Epithelial cell of proximal tubule (primary cell): ENCODE measurements around the gene GNPTG. TPM values are rescaled to one million over a fixed set of nuclear protein-coding genes. Genes with fewer than 3 reads are reported as not detected.
A peak's percentile ranks its signal among the peaks of the same experiment; 100 is the strongest.

ENCODE experiments used
- DNase-seq: peaks from one replicate; pipeline ENCODE4 v3.0.0-alpha.2; 2011; ENCODE audit warnings: low read depth
- H3K4me3 ChIP-seq: 2 replicates; pipeline ENCODE4 v1.5.1; 2011; ENCODE audit warnings: low read depth, mild to moderate bottlenecking, low read length
- CTCF ChIP-seq: conservative IDR thresholded peaks from 2 replicates; pipeline ENCODE4 v1.5.1; 2012; ENCODE audit warnings: low read depth, mild to moderate bottlenecking, low read length
- total RNA-seq: library from RNA; depleted of rRNA; stranded (reverse); fragments of >200 nt; gene quantifications from 2 replicates; pipeline ENCODE4 v1.2.3, GENCODE V29; 2015

GNPTG gene
- total RNA-seq, 1 donor from 2014 or later = 63.9 TPM

GRCh38 chr16:1407753-1408152, 56.0 kb downstream of the GNPTG start:
- TF ChIP-seq CTCF = no peak
- DNase-seq = no peak
- H3K4me3 ChIP-seq = peak overlapping the region; percentile 63

GRCh38 chr16:1408171-1408837, 56.6 kb downstream of the GNPTG start:
- no peak for DNase-seq
- no peak for TF ChIP-seq CTCF
- peak overlapping the region; percentile 63 for H3K4me3 ChIP-seq

- H3K4me3 ChIP-seq = no peak overlapping the region
- no peak for DNase-seq
- no peak for TF ChIP-seq CTCF
These were observed 61.1 kb downstream of the GNPTG start for GRCh38 chr16:1412847-1413246.

Other genes with a start within 250 kb of the GNPTG start
- gene CACNA1H, start 198.8 kb upstream of the GNPTG start, total RNA-seq = 0.22 and 0.29 TPM in 2 replicates
- gene TPSG1, start 126.7 kb upstream of the GNPTG start, total RNA-seq = not detected in 2 replicates
- gene TPSB2, start 121.7 kb upstream of the GNPTG start, total RNA-seq = not detected in 2 replicates
- not detected in 2 replicates for gene TPSAB1, start 111.2 kb upstream of the GNPTG start, total RNA-seq
- not detected in 2 replicates for gene TPSD1, start 95.9 kb upstream of the GNPTG start, total RNA-seq
- 97.0 and 112 TPM in 2 replicates for gene UBE2I, start 42.3 kb upstream of the GNPTG start, total RNA-seq
- 1.5 and 3.9 TPM in 2 replicates for gene BAIAP3, start 18.3 kb upstream of the GNPTG start, total RNA-seq
- gene TSR3, start 53 bp upstream of the GNPTG start, total RNA-seq = 123 and 157 TPM in 2 replicates
- gene UNKL, start 62.8 kb downstream of the GNPTG start, total RNA-seq = 11.3 and 20.1 TPM in 2 replicates
- 17.4 and 23.2 TPM in 2 replicates for gene UQCC4, start 68.8 kb downstream of the GNPTG start, total RNA-seq
- not detected in 2 replicates for gene PERCC1, start 79.1 kb downstream of the GNPTG start, total RNA-seq
- not detected in 2 replicates for gene CCDC154, start 92.6 kb downstream of the GNPTG start, total RNA-seq
- gene CLCN7, start 123.1 kb downstream of the GNPTG start, total RNA-seq = 57.3 and 76.2 TPM in 2 replicates
- gene PTX4, start 137.0 kb downstream of the GNPTG start, total RNA-seq = not detected in 2 replicates
- 33.5 and 45.9 TPM in 2 replicates for gene TELO2, start 141.4 kb downstream of the GNPTG start, total RNA-seq
- gene TMEM204, start 181.7 kb downstream of the GNPTG start, total RNA-seq = 1.4 TPM in 1 of 2 replicates, not detected in the other